Large intestine (tissue), 3 donors: Measurements from ENCODE around the gene GPR160. TPM values are rescaled to one million over a fixed set of nuclear protein-coding genes. Genes with fewer than 3 reads are reported as not detected.
"Not testable (repeated sequence)": the region's sequence is repeated elsewhere in the genome, so short reads cannot be mapped to it uniquely, and the experiment has no call there.

Experiments used
- DNase-seq, 2 donors: peaks; one replicate each; pipeline versions ENCODE4 v3.0.0 to v3.0.0-alpha.2; 2013
- H3K27ac ChIP-seq: one replicate; pipeline ENCODE4 v1.5.1; 2013; ENCODE audit warnings: low read length
- H3K27me3 ChIP-seq: 2 replicates; pipeline ENCODE4 v1.6.1; 2013; ENCODE audit warnings: low read length; ENCODE audit not compliant: control insufficient read depth, insufficient read depth
- H3K36me3 ChIP-seq: 2 replicates; pipeline ENCODE4 v1.6.1; 2013; ENCODE audit warnings: low read length; ENCODE audit not compliant: control insufficient read depth, insufficient read depth
- H3K4me1 ChIP-seq: one replicate; pipeline ENCODE4 v1.6.1; 2013; ENCODE audit warnings: low read length; ENCODE audit not compliant: control insufficient read depth, insufficient read depth
- H3K4me3 ChIP-seq: one replicate; pipeline ENCODE4 v1.5.1; 2013; ENCODE audit warnings: low read length
- H3K9me3 ChIP-seq: one replicate; pipeline ENCODE4 v1.6.1; 2013; ENCODE audit warnings: mild to moderate bottlenecking, low read depth, low read length, moderate library complexity; ENCODE audit not compliant: control insufficient read depth
- WGBS: methylation state at CpG from one replicate; pipeline ENCODE4 v1.1.5; 2013; ENCODE audit warnings: low lambda C conversion rate; ENCODE audit not compliant: insufficient coverage; 5-methylcytosine and 5-hydroxymethylcytosine counted together
- polyA plus RNA-seq: library from polyadenylated mRNA; unstranded; fragments of 120-200 nt; gene quantifications from one replicate; pipeline ENCODE4 v1.2.1, GENCODE V29; 2013

GPR160 gene
- polyA plus RNA-seq, 1 donor: 169 TPM

- H3K27me3 ChIP-seq: no peaks in the 10 kb centered on the region
- 100% methylated on average over 2 of the region's 3 CpGs for WGBS
- H3K36me3 ChIP-seq: peaks cover 23% of the 10 kb centered on the region
- no peaks in the 10 kb centered on the region for H3K4me1 ChIP-seq
- H3K9me3 ChIP-seq: no peaks in the 10 kb centered on the region
- no peak overlapping the region for H3K4me3 ChIP-seq
- DNase-seq: no peak
- no peak overlapping the region for H3K27ac ChIP-seq
Measured at GRCh38 chr3:170108955-170109354, 71.2 kb downstream of the GPR160 start.

- WGBS: no CpG with 5 or more reads among the region's 2 CpGs
Measured at GRCh38 chr3:170109579-170110293, 71.9 kb downstream of the GPR160 start.

GRCh38 chr3:170111147-170111771 is 73.5 kb downstream of the GPR160 start:
- H3K27me3 ChIP-seq: no peaks in the 10 kb centered on the region
- H3K4me1 ChIP-seq: no peaks in the 10 kb centered on the region
- no peak overlapping the region for H3K27ac ChIP-seq
- H3K9me3 ChIP-seq: no peaks in the 10 kb centered on the region
- DNase-seq: no peak
- WGBS: 99% methylated on average over 8 of the region's 9 CpGs
- no peak overlapping the region for H3K4me3 ChIP-seq
- H3K36me3 ChIP-seq: peaks cover 30% of the 10 kb centered on the region

More at GRCh38 chr3:170109579-170110293, 71.9 kb downstream of the GPR160 start:
- Histone ChIP-seq H3K4me3 (no peak overlapping the region), H3K27ac (no peak overlapping the region), H3K36me3 (peaks cover 23% of the 10 kb centered on the region), H3K4me1 (no peaks in the 10 kb centered on the region), H3K27me3 (no peaks in the 10 kb centered on the region), H3K9me3 (no peaks in the 10 kb centered on the region)
- no peak for DNase-seq

- not testable (repeated sequence) for H3K4me3 ChIP-seq, H3K4me1 ChIP-seq, H3K27ac ChIP-seq, H3K27me3 ChIP-seq, H3K9me3 ChIP-seq, DNase-seq
- peaks cover 48% of the 10 kb centered on the region for H3K36me3 ChIP-seq
- no CpG with 5 or more reads among the region's 8 CpGs for WGBS
Measured at GRCh38 chr3:170114165-170114564, 76.4 kb downstream of the GPR160 start.

- Histone ChIP-seq H3K9me3 (no peaks in the 10 kb centered on the region), H3K4me1 (no peaks in the 10 kb centered on the region), H3K4me3 (no peak overlapping the region), H3K36me3 (peaks cover 62% of the 10 kb centered on the region), H3K27ac (no peak overlapping the region), H3K27me3 (no peaks in the 10 kb centered on the region)
- DNase-seq: no peak
Measured at GRCh38 chr3:170117134-170117533, 79.3 kb downstream of the GPR160 start.

- Histone ChIP-seq H3K27ac (no peak overlapping the region), H3K4me3 (no peak overlapping the region), H3K4me1 (no peaks in the 10 kb centered on the region), H3K27me3 (no peaks in the 10 kb centered on the region), H3K36me3 (peaks cover 30% of the 10 kb centered on the region), H3K9me3 (no peaks in the 10 kb centered on the region)
- 70% methylated on average over 2 of the region's 4 CpGs for WGBS
- peak in 1 of 2 donors; percentile 14 for DNase-seq
Measured at GRCh38 chr3:170128259-170128976, 90.6 kb downstream of the GPR160 start.

GRCh38 chr3:170128977-170129431 is 91.2 kb downstream of the GPR160 start:
- Histone ChIP-seq H3K9me3 (no peaks in the 10 kb centered on the region), H3K4me1 (no peaks in the 10 kb centered on the region), H3K36me3 (peaks cover 36% of the 10 kb centered on the region), H3K27ac (no peak overlapping the region), H3K27me3 (no peaks in the 10 kb centered on the region), H3K4me3 (no peak overlapping the region)
- no CpG with 5 or more reads among the region's 1 CpG for WGBS
- no peak for DNase-seq

GRCh38 chr3:170130532-170130931 is 92.7 kb downstream of the GPR160 start:
- Histone ChIP-seq H3K36me3 (peaks cover 34% of the 10 kb centered on the region), H3K9me3 (no peaks in the 10 kb centered on the region), H3K27me3 (no peaks in the 10 kb centered on the region), H3K27ac (no peak overlapping the region), H3K4me3 (no peak overlapping the region), H3K4me1 (no peaks in the 10 kb centered on the region)
- DNase-seq: no peak

GRCh38 chr3:170132335-170132734 is 94.5 kb downstream of the GPR160 start:
- Histone ChIP-seq H3K27me3 (no peaks in the 10 kb centered on the region), H3K9me3 (no peaks in the 10 kb centered on the region), H3K4me3 (no peak overlapping the region), H3K4me1 (no peaks in the 10 kb centered on the region), H3K27ac (no peak overlapping the region), H3K36me3 (peaks cover 39% of the 10 kb centered on the region)
- no peak for DNase-seq
- no CpG with 5 or more reads among the region's 2 CpGs for WGBS
